ENCODE data around the gene TMEM181. TPM values are rescaled to one million over a fixed set of nuclear protein-coding genes. Genes with fewer than 3 reads are reported as not detected.
"Not testable (repeated sequence)": the region's sequence is repeated elsewhere in the genome, so short reads cannot be mapped to it uniquely, and the experiment has no call there.

The TMEM181 gene
- polyA plus RNA-seq, 5 donors = 26.1 to 36.8 (median 30.5) TPM

- no peak for DNase-seq
Observed at GRCh38 chr6:158619922-158620801, 60.3 kb downstream of the TMEM181 start.

GRCh38 chr6:158620963-158621693 lies 61.2 kb downstream of the TMEM181 start:
- DNase-seq = no peak

DNA sequence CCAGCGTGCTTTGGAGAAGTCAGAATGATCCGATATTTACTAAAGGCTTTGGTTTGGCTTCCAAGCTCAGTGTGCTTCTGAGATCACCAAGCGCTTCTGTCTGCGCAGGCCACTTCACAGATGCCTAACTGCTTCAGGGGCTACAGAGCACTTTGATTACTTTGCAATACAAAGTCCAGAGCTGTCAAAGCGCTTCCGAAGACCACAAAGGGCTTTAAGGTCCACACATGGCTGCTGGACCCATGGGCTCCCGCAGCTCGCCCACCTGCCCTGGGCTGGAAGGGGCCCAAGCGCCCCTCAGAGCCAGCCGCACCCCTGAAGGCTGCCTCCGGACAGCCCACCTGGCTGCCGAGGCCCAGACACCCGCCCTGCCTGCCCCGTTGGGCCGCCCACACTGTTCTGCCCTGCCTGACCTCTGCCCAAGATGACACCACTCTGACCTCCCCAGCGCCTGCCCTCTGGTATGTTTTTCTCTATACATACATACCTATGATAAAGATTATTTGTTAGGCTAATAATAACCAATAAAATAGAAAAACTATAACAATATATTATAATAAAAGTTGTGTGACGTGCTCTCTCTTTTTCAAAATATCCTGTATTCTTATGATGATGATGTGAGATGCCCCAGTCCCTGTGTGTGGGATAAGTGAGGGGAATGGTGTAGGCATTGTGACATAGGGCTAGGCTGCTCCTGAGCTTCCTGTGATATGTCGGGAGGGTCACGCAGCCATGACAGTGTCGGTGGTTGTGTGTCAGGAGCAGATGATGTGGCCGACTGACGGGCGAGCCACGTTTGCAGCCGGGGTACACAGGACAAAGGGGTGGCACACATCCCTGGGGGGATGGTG lies 62.0 kb downstream of the TMEM181 start:
- DNase-seq = no peak

- DNase-seq = peak in 1 of 2 donors; percentile 51
Observed at GRCh38 chr6:158622545-158623190, 62.8 kb downstream of the TMEM181 start.

DNA sequence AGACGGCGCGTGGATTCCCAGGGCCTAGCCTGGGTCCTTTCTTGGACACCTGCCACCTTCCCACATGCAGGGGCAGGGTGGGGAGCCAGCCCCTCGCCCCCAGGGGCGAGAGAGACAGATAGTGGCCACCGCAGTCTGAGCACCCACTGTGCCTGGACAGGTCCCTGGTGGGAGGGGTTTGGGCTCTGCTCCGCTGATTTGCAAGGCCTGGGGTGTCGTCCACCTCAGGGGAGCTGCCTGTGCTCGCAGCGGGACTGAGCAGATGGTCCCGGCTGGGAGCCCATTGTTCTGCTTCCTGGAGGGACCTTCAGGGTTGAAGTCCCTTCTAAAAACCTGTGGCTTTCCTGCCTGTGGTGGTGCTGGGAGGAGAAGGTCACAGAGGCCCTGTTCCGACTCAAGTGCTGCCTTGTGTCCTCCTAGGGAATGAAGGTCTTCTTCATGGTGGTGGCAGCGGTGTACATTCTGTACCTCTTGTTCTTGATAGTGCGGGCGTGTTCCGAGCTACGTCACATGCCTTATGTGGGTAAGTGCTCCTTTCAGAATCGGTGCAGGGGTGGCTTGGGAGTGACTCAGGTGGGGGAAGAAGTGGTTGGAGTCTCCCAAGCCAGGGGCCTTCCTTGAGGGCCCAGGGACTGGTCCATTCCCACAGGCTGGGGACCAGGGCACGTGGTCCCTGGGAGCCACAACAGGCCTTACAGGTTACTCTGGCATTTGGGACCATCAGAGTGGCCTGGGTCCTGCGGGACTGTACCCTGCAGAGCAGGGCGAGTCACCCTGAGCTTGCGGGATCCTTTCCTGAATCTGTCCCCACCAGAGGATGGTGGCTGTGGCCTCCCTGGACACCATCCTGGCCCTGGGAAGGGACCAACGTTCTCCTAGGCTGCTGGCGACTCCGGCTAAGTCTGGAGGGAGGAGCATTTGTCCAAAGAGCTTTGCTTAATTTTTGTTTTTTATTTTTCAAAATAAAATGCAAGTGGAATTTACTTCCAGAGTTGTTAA lies 65.1 kb downstream of the TMEM181 start:
- DNase-seq = no peak

GRCh38 chr6:158625881-158626305 lies 66.0 kb downstream of the TMEM181 start:
- DNase-seq = no peak

GRCh38 chr6:158626360-158627167 lies 66.7 kb downstream of the TMEM181 start:
- DNase-seq = no peak

DNA sequence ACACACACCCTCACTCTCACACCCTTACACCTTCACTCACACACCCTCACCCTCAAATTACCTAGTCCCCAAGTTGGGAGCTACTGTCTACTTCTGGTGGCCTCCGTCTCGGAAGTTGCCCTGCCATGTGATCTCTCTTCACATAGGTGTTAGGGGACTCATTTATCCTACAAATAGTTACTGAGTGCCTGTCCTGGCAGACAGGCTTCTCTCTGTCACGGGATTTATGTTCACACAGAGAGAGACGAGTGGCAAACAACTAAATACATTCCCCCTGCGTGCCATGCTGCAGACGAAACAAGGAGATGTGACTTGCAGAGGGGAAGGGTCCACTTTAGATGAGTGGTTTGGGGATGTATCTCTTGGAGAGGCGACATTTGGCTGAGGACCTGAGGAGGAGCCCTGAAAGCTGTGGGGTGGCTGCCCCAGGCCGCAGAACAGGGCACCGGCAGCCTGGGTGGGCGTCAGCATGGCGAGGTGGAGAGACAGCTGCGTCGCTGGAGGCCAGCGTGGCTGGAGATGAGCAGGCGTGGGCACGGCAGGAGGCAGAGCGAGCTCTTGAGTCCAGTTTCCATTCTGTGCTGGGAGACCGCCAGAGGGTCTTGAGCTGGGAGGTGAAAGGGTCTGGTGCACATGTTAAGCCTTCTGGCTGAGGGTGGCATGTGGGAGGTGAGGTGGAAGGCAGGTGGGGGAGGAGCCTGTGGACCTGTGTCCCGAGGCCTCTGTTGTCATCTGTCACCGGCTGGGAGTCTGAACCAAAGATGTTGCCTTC lies 67.5 kb downstream of the TMEM181 start:
- no peak for DNase-seq

- DNase-seq = no peak
Observed at GRCh38 chr6:158627940-158628211, 68.0 kb downstream of the TMEM181 start.

DNA sequence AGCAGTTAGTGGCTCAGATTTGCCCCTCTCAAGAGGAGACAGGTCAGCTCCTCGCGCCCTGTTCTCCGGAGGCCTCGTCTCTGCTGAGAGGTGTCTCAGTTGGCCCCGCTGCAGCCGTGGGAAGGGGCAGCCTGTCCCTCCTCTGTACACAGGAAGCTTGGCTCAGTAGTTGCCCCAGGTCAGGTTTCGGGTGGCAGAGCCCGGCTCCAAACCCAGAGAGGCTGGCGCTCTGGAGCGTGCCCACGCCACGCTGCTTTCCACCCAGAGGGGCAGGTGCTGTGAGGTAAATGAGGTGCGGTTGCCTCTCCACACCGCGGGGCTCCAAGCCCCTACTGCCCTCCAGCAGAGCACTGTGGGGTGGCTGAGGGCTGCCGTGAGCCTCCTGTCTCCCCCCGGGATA lies 68.7 kb downstream of the TMEM181 start:
- DNase-seq = no peak

DNA sequence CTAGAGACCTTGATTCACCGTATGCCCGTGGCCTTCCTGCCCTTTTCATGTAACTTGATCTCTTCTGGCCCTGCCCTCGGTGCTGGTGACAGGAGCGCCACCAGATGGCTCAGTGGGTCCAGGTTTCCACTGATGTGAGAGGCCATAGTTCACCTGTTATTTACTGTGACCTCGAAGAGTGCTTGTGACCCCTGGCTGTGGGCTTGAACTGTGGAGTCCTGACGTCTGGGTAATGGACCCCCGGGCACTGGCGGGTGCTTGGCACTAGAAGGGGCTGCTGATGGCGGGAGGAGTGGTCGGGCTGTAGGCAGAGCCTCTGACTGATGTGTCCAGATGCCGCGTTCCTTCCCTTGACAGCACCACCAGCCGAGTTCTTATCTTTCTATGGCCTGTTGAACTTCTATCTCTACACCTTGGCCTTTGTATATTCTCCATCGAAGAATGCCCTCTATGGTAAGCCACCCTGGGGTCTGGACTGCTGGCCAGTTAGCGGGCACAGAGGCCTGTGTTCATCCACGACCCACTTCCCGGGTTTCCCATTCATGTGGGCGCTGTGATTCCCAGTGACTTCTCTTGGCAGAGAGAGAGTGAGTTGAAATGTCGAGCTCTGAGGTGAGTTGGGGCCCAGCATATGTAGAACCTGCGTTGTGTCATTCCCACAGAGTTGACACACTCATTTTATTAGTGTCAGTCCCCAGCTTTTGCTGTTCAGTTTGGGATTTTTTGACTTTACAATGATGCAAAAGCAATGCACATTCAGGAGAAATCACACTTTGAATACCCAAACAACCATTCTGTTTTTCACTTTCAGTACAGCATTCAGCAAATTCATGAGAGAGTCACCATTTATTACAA lies 69.7 kb downstream of the TMEM181 start:
- DNase-seq = no peak

DNA sequence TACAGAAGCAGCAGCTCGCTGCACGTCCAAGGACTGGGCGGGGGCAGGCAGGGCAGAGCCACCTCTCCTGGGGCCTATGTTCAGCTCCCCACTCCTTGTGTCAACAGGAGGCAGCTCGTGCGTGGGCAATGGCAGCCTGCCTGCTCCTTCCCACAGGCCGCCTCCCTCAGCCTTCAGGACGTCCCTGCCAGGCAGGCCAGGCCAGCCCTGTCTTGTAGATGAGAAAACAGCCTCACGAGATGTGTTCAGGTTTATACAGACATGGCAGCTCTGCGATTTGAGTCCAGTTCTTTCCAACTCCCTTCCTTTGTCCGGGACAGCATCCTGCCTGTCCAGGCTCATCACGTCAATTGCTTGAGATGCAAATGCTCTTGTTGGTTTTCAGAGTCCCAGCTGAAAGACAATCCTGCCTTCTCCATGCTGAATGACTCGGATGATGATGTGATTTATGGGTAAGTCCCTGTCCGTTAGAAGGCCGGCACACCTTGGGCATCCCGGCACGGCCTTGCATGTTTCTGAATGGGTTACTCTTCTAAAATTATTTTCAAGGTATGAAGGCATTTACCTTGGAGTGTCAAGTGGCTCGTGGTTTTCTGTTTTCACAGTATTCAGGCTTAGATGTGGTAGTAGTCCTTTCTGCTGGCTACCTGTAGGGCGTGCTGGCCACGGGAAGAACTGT lies 71.2 kb downstream of the TMEM181 start:
- no peak for DNase-seq

- no peak for DNase-seq
Observed at GRCh38 chr6:158631678-158632537, 72.0 kb downstream of the TMEM181 start.

DNA sequence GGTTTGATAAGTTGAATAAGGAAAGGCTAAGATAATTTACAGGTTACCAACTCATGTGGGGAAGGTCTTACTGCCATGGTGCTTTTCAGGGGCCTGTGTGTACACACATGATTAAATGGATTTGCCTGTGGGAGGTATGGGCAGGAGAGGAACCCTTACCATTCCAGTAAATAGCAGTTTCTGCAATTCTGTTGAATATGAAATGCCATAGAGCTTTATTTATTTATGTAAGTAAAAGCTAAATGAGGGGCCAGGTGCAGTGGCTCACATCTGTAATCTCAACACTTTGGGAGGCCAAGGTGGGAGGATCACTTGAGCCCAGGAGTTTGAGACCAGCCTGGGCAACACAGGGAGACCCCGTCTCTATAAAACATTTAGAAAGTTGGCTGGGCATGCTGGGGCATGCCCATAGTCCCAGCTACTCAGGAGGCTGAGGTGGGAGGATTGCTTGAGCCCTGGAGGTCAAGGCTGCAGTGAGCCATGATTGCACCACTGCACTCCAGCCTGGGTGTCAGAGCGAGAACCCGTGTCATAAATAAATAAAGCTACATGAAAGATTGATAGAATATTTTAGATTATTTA lies 72.7 kb downstream of the TMEM181 start:
- DNase-seq = not testable (repeated sequence)

DNA sequence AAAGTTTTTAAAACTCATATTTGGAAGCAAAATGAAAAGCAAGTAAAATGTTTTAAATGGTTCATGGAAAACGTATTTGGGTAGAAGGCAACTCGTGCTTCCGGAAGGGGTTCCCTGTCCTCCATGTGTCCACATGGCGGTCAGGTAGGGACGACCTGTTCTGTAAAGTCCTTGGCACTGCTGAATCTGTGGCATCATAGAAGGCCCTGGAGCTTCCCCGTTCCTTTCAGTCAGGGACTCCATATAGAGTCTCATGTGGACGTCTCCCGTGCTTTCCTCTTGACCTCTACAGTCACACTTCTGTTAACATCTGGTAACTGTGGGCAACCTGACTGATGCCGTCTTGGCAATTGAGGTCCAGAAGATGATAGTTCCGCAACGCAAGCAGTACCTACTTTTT lies 73.2 kb downstream of the TMEM181 start:
- DNase-seq = no peak
